Subcutaneous adipose tissue (tissue), 4 donors: ENCODE data around the gene PTPRC. TPM values are rescaled to one million over a fixed set of nuclear protein-coding genes. Genes with fewer than 3 reads are reported as not detected.

Source experiments
- CTCF ChIP-seq: fragments of 450-650 bp; IDR thresholded peaks from one replicate; pipeline ENCODE4 v1.5.1; 2016; ENCODE audit warnings: low read depth, mild to moderate bottlenecking, control low read depth, antibody characterized with exemption, moderate library complexity
- total RNA-seq, 4 donors: library from RNA; depleted of rRNA; stranded (reverse); fragments of >200 nt; gene quantifications; one replicate each; pipeline ENCODE4 v1.1.0, GENCODE V29; 2016

Gene PTPRC
- total RNA-seq, 4 donors from 2014 or later, result 18.6 to 167 (median 59.8) TPM

- TF ChIP-seq CTCF, result no peak
Observed at GRCh38 chr1:198763298-198763714, 124.5 kb downstream of the PTPRC start.

- TF ChIP-seq CTCF, result no peak
Observed at GRCh38 chr1:198764748-198765147, 125.9 kb downstream of the PTPRC start.

DNA sequence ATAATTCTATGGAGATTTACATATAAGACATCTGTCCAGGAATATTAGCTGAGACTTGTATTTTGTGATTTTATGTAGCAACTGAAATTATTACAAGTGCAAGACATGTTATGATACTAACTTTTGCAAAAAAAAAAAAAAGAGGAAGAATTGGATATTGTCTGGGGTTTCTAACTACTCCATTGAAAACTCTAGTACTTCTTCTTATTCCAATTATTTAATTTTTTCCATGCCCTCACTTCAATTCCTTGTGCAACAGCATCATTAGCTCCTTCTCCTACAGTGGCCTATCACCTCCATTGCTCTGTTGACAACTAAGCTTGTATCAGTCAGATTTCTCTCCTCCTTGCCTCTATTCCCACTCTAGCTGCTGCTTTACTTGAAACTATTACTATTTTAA is 126.6 kb downstream of the PTPRC start:
- TF ChIP-seq CTCF, result no peak

GRCh38 chr1:198771563-198772153 is 132.8 kb downstream of the PTPRC start:
- no peak for TF ChIP-seq CTCF

DNA sequence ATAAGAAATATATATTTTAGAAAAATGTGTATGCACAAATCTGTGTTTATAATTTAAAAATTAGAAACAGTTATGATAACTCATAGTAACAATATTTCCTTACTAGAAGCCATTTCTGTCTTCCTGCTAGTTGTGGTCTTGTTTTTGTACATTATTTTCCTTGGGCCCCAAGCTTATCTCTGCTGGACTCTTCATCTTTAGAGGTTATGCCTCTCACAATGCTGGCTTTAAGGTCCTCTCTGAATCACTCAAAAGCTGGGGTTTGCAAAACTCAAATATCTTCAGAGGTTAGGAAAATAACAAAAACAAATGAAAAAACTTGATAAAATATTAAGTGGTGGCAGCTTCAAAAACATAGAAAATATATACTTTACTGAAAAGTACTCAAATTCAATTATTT is 133.8 kb downstream of the PTPRC start:
- no peak for TF ChIP-seq CTCF

DNA sequence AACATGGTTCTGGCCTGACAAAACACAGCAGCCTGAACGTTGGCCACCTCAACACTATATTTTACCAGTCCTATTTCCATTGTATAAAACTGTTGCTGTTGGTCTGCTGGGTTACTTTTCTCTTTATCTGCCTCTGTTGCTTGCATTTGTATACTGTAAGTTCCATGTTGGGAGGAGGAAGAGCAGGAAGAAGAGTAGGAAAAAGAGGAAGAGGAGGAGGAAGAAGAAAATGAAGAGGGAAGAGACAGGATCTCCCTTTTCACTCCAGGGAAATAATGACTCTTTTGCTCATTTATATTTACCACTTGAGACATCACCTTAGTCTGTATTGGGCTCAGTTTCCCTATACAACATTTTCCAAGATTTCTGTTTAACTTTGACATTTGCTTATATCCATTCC is 134.2 kb downstream of the PTPRC start:
- no peak for TF ChIP-seq CTCF

DNA sequence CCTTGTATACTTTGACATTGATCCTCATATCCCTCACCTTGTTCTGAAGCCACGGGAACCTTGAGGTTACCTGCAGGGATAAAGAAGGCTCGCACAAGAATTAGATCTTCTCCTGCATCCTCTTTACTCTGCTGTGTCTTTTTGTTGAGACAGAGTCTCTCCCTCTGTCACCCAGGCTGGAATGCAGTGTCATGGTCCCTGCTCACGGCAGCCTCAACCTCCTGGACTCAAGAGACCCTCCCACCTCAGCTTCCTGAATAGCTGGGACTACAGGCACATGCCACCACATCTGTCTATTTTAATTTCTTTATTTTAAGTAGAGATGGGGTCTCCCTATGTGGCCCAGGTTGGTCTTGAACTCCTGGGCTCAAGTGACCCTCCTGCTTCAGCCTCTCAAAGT is 134.7 kb downstream of the PTPRC start:
- no peak for TF ChIP-seq CTCF
